Sigmoid colon (tissue), 7 donors: ENCODE measurements around the gene PPARA. TPM values are rescaled to one million over a fixed set of nuclear protein-coding genes. Genes with fewer than 3 reads are reported as not detected.
A peak's percentile ranks its signal among the peaks of the same experiment; 100 is the strongest.

Experiments used
- DNase-seq: peaks from one replicate; pipeline ENCODE4 v3.0.0-alpha.2; 2019
- H3K27ac ChIP-seq, 4 donors: fragments of 200-600 bp; sonication (generic); one replicate each; pipeline ENCODE4 v1.5.1; 2016 to 2019; ENCODE audit warnings: mild to moderate bottlenecking in 1 of 4
- H3K27me3 ChIP-seq, 3 donors: fragments of 200-600 bp; sonication (generic); one replicate each; pipeline ENCODE4 v1.5.1; 2019; ENCODE audit warnings: mild to moderate bottlenecking in 1 of 3
- H3K36me3 ChIP-seq, 4 donors: fragments of 200-600 bp; sonication (generic); one replicate each; pipeline ENCODE4 v1.5.1; 2016 to 2019
- H3K4me1 ChIP-seq, 4 donors: fragments of 200-600 bp; sonication (generic); one replicate each; pipeline ENCODE4 v1.5.1; 2017 to 2019
- H3K4me3 ChIP-seq, 4 donors: fragments of 200-600 bp; sonication (generic); one replicate each; pipeline ENCODE4 v1.5.1; 2017 to 2019; ENCODE audit warnings: mild to moderate bottlenecking in 2 of 4, moderate library complexity in 1 of 4
- H3K9me3 ChIP-seq, 4 donors: fragments of 200-600 bp in 3 of 4; sonication (generic) in 3 of 4; one replicate each; pipeline versions ENCODE4 v1.5.1 to v1.6.1; 2013 to 2019
- EP300 ChIP-seq, 4 donors: sonication (generic); formaldehyde crosslinking; IDR thresholded peaks; one replicate each; pipeline ENCODE4 v1.6.1; 2017; ENCODE audit warnings: antibody characterized with exemption in 4 of 4
- POLR2A ChIP-seq, 2 donors: fragments of 450-650 bp; IDR thresholded peaks; one replicate each; pipeline ENCODE4 v1.6.1; 2016; ENCODE audit warnings: antibody characterized with exemption in 2 of 2, mild to moderate bottlenecking in 2 of 2, moderate library complexity in 2 of 2
- POLR2AphosphoS5 ChIP-seq, 4 donors: sonication (generic); formaldehyde crosslinking; IDR thresholded peaks; one replicate each; pipeline ENCODE4 v1.6.1; 2017; ENCODE audit warnings: antibody characterized with exemption in 4 of 4
- WGBS, 2 donors: extraction: QIAGEN DNeasy Blood & Tissue Kit; methylation state at CpG; one replicate each; pipeline ENCODE4 v1.1.7; 2013; 5-methylcytosine and 5-hydroxymethylcytosine counted together
- intact Hi-C: fragments of 100-400 bp; cut with DNase I; formaldehyde crosslinking; loops from one replicate; pipeline ENCODE4 v1.15.1; 2023
- polyA plus RNA-seq, 3 donors: library from polyadenylated mRNA; stranded (reverse); fragments of 200-250 nt; gene quantifications; one replicate each; pipeline ENCODE4 v1.2.3, GENCODE V29; 2013
- total RNA-seq, 4 donors: library from RNA; depleted of rRNA; stranded (reverse); fragments of >200 nt; gene quantifications; one replicate each; pipeline ENCODE4 v1.1.0, GENCODE V29; 2016
- TF ChIP-seq, protein P1 (sequence below), 4 experiments: fragments of 450-650 bp in 3 of 4; fragments of 200-600 bp in 1 of 4; IDR thresholded peaks; one replicate each; pipeline ENCODE4 v1.5.1; 2016 to 2019; ENCODE audit warnings: antibody characterized with exemption in 4 of 4, mild to moderate bottlenecking in 3 of 4, moderate library complexity in 2 of 4
- donor health status: healthy with polysubstance abuse.
- donor health status: Bipolar disorder and iron deficiency.
- donor health status: healthy.

Gene PPARA
- total and polyA plus RNA-seq, 7 donors: 7.8 to 22.7 (median 20.1) TPM

DNA sequence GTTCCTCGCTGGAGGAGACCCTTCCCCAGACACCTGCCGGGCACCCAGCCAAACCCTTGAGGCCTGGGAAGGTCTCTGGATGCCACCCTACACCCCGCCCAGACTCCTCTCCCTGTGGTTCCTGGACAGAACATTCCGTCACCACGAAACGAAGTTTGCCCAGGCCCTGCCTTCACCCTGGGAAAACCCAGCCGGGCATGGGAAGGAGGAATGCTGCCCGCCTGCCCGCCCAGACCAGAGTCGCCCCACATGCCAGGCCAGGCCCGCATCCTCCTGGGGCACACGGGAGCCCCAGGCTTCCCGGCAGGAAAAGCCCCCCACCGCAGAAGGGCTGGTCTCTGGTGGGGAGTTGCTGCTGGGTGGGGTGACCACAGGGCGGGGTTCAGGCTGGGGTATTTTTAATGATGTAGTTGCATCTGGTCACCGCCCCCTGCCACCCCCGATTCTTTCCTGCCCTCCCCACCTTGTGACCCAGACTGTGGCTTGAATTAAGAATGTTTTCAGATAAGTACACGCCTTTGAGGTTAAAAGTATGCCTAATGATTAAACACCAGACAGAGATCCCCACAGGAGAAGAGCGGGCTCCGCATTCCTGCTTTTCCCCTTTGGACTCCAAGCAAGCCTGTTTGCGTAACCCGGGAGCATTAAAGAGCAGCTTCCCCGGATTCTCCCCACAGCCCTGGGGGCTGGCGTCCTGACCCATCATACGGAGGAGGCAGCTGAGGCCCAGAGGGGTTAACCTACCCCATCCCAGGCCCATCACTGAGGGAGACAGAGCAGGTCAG is 44.6 kb upstream of the PPARA start:
- WGBS, 2 donors: 41 to 75% methylated on average over 25 of the region's 25 CpGs
- Histone ChIP-seq H3K36me3 (peaks cover 5 to 64% (median 41%) of the 10 kb centered on the region in 4 donors), H3K27ac (peak overlapping the region; percentile 74 to 92 (median 86)), H3K27me3 (no peaks in the 10 kb centered on the region), H3K4me1 (peaks cover 0 to 95% (median 90%) of the 10 kb centered on the region in 4 donors), H3K4me3 (no peak overlapping the region), H3K9me3 (no peaks in the 10 kb centered on the region)
- TF ChIP-seq POLR2AphosphoS5 (IDR thresholded peaks at IDR 0.05) (peak in 2 of 4 donors; percentile 38 to 53), EP300 (IDR thresholded peaks at IDR 0.05) (peak in 1 of 4 donors; percentile 48), POLR2A (IDR thresholded peaks at IDR 0.05) (no peak)
- TF ChIP-seq, protein P1, sequence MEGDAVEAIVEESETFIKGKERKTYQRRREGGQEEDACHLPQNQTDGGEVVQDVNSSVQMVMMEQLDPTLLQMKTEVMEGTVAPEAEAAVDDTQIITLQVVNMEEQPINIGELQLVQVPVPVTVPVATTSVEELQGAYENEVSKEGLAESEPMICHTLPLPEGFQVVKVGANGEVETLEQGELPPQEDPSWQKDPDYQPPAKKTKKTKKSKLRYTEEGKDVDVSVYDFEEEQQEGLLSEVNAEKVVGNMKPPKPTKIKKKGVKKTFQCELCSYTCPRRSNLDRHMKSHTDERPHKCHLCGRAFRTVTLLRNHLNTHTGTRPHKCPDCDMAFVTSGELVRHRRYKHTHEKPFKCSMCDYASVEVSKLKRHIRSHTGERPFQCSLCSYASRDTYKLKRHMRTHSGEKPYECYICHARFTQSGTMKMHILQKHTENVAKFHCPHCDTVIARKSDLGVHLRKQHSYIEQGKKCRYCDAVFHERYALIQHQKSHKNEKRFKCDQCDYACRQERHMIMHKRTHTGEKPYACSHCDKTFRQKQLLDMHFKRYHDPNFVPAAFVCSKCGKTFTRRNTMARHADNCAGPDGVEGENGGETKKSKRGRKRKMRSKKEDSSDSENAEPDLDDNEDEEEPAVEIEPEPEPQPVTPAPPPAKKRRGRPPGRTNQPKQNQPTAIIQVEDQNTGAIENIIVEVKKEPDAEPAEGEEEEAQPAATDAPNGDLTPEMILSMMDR (IDR thresholded peaks at IDR 0.05): no peak
- intact Hi-C loops: loop anchor here (2.0 kb wide), 1 partner anchor 15 kb away; no protein-coding TSS in a partner anchor
- DNase-seq: peak; percentile 86

GRCh38 chr22:46106279-46107022 is 43.9 kb upstream of the PPARA start:
- Histone ChIP-seq H3K27ac (peak overlapping the region; percentile 74 to 92 (median 86)), H3K4me1 (peaks cover 0 to 100% (median 96%) of the 10 kb centered on the region in 4 donors), H3K9me3 (no peaks in the 10 kb centered on the region), H3K4me3 (no peak overlapping the region), H3K36me3 (peaks cover 8 to 61% (median 38%) of the 10 kb centered on the region in 4 donors), H3K27me3 (no peaks in the 10 kb centered on the region)
- intact Hi-C loops: no loop called here
- DNase-seq: no peak
- WGBS, 2 donors: 53 to 77% methylated on average over 19 of the region's 19 CpGs
- no peak for TF ChIP-seq POLR2AphosphoS5 (IDR thresholded peaks at IDR 0.05)
- no peak for TF ChIP-seq EP300 (IDR thresholded peaks at IDR 0.05)
- TF ChIP-seq, protein P1 (IDR thresholded peaks at IDR 0.05): no peak
- no peak for TF ChIP-seq POLR2A (IDR thresholded peaks at IDR 0.05)

GRCh38 chr22:46107089-46107664 is 43.1 kb upstream of the PPARA start:
- TF ChIP-seq POLR2AphosphoS5 (IDR thresholded peaks at IDR 0.05) (peak in 2 of 4 donors; percentile 28 to 39), POLR2A (IDR thresholded peaks at IDR 0.05) (no peak)
- Histone ChIP-seq H3K27ac (peak overlapping the region; percentile 74 to 92 (median 86)), H3K27me3 (no peaks in the 10 kb centered on the region), H3K4me3 (peak overlapping the region in 1 of 4 donors; percentile 4), H3K36me3 (peaks cover 8 to 58% (median 32%) of the 10 kb centered on the region in 4 donors), H3K4me1 (peaks cover 0 to 100% (median 98%) of the 10 kb centered on the region in 4 donors), H3K9me3 (no peaks in the 10 kb centered on the region)
- intact Hi-C loops: no loop called here
- DNase-seq: peak; percentile 89
- WGBS, 2 donors: 22 to 75% methylated on average over 35 of the region's 35 CpGs

DNA sequence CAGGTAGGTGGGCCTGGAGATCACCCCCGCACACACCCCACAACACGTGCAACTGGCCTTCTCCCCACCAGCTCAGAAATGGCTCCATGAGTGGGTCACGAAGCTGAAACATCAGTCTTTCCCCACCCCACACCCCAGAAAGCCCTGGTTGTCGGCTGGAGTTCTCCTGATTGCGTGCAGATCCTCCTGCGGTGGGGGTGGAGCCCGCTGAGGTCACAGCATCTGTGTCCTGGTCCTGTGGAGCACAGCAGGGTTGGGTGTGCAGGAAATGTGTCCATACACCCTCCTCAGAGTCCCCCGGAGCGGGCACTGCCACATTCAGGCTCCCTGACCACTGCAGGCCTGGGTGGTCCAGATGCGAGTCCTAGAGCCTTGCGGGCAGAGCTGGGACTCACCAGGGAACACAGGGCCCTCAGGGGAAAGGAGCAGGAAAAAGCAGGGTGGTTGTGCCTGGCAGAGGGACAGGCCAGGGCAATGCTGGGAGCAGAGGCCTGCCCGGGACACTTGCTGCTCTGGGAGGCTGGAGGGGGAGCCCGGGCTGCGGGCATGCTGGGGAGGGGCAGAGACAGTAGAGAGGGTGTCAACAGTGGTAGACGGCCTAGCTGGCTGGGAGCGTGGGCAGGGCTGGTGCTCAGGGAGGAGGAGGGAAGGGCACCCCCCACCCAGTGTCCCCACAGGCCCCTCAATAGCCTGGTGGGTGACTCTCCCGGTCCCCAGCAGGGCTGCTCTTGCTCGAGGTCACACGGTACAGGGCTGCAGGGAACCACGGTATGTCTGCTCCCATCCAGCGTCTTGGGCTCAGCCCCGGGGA is 42.4 kb upstream of the PPARA start:
- intact Hi-C loops: no loop called here
- peak overlapping the region in 1 of 4 donors; percentile 4 for H3K4me3 ChIP-seq

More for the DNA sequence above, 42.4 kb upstream of the PPARA start:
- Histone ChIP-seq H3K36me3 (peaks cover 8 to 57% (median 27%) of the 10 kb centered on the region in 4 donors), H3K9me3 (no peaks in the 10 kb centered on the region), H3K27ac (peak overlapping the region; percentile 74 to 92 (median 86)), H3K27me3 (no peaks in the 10 kb centered on the region), H3K4me1 (peaks cover 0 to 100% (median 98%) of the 10 kb centered on the region in 4 donors)
- WGBS, 2 donors: 78 to 86% methylated on average over 22 of the region's 22 CpGs
- TF ChIP-seq POLR2AphosphoS5 (IDR thresholded peaks at IDR 0.05) (peak in 1 of 4 donors; percentile 16), POLR2A (IDR thresholded peaks at IDR 0.05) (no peak)
- TF ChIP-seq, protein P1 (IDR thresholded peaks at IDR 0.05): no peak
- DNase-seq: peak; percentile 83
